Panc1 (cell line): ENCODE data around the gene TRDN. TPM values are rescaled to one million over a fixed set of nuclear protein-coding genes. Genes with fewer than 3 reads are reported as not detected.

Experiments used
- ATAC-seq: fragments of 200-7000 bp; cut with Tn5 transposase; 2 replicates; pipeline ENCODE4 v1.9.1; 2020; ENCODE audit warnings: mild to moderate bottlenecking, moderate library complexity
- BruUV-seq: library from RNA; stranded (reverse); fragments of 400-500 nt; replicated peaks from 2 replicates; lab custom pipeline; 2021; lab: Mats Ljungman, UMichigan
- CTCF ChIA-PET: fragments of 300-600 bp; sonication (Branson Sonifier 250); formaldehyde crosslinking; loops from one replicate; lab custom pipeline; 2022; ENCODE audit warnings: antibody characterized with exemption; lab: Charles Lee
- POLR2A ChIA-PET: fragments of 300-600 bp; sonication (Branson Sonifier 250); formaldehyde crosslinking; loops from one replicate; lab custom pipeline; 2022; ENCODE audit warnings: antibody characterized with exemption; lab: Charles Lee
- DNase-seq: peaks from one replicate; pipeline ENCODE4 v3.0.0-alpha.2; 2010; ENCODE audit warnings: low read depth, low spot score
- H3K27ac ChIP-seq: 2 replicates; pipeline ENCODE4 v1.5.1; 2011; ENCODE audit warnings: mild to moderate bottlenecking, low read length, inconsistent platforms
- H3K27me3 ChIP-seq: fragments of 200-500 bp; sonication (Bioruptor generic); 2 replicates; pipeline ENCODE4 v1.6.0; 2014; ENCODE audit warnings: low read length, inconsistent platforms; ENCODE audit not compliant: control insufficient read depth, insufficient read depth
- H3K36me3 ChIP-seq: fragments of 200-500 bp; sonication (Bioruptor generic); 2 replicates; pipeline ENCODE4 v1.5.1; 2014; ENCODE audit warnings: inconsistent platforms, mild to moderate bottlenecking, low read length, moderate library complexity; ENCODE audit not compliant: control insufficient read depth, insufficient read depth
- H3K4me1 ChIP-seq: 2 replicates; pipeline ENCODE4 v1.5.1; 2011; ENCODE audit warnings: inconsistent platforms, mild to moderate bottlenecking, low read length, moderate library complexity; ENCODE audit not compliant: control insufficient read depth, insufficient read depth
- H3K4me3 ChIP-seq, 2 experiments: 2 replicates each; pipeline ENCODE4 v1.5.1; 2011 to 2012; ENCODE audit warnings: low read depth in 2 of 2, low read length in 2 of 2, mild to moderate bottlenecking in 2 of 2, inconsistent platforms in 1 of 2, moderate library complexity in 1 of 2
- H3K9me3 ChIP-seq: fragments of 200-500 bp; sonication (Bioruptor generic); 2 replicates; pipeline ENCODE4 v1.5.1; 2014; ENCODE audit warnings: low read depth, mild to moderate bottlenecking, inconsistent platforms, low read length, moderate library complexity; ENCODE audit not compliant: control insufficient read depth, insufficient read depth
- POLR2AphosphoS5 ChIP-seq: IDR thresholded peaks from 2 replicates; pipeline ENCODE4 v1.6.1; 2012; ENCODE audit warnings: mild to moderate bottlenecking, low read depth, low read length, moderate library complexity
- SIN3A ChIP-seq: IDR thresholded peaks from 2 replicates; pipeline ENCODE4 v1.6.1; 2012; ENCODE audit warnings: low read depth, mild to moderate bottlenecking, low read length, moderate library complexity, borderline replicate concordance; ENCODE audit not compliant: insufficient read depth
- TCF7L2 ChIP-seq: IDR thresholded peaks from 2 replicates; pipeline ENCODE4 v1.6.1; 2011; ENCODE audit warnings: mild to moderate bottlenecking, low read depth, low read length, inconsistent platforms
- in situ Hi-C: cut with HindIII; loops from 2 replicates; pipeline ENCODE4 v1.10.0; 2016; ENCODE audit warnings: low sequenced_read_pairs, low pct_unique_long_range_greater_than_20kb
- intact Hi-C: fragments of 100-400 bp; cut with micrococcal nuclease; formaldehyde crosslinking; loops from one replicate; pipeline ENCODE4 v1.10.0; 2022; ENCODE audit not compliant: unreplicated experiment
- total RNA-seq: library from RNA; stranded (reverse); gene quantifications from one replicate; pipeline ENCODE4 v1.2.1, GENCODE V29; 2021; ENCODE audit not compliant: unreplicated experiment
- TF ChIP-seq, protein P1 (sequence below): fragments of 450-650 bp; IDR thresholded peaks from 2 replicates; pipeline ENCODE4 v1.5.1; 2017; ENCODE audit warnings: mild to moderate bottlenecking
- TF ChIP-seq, protein P2 (sequence below), 2 experiments: IDR thresholded peaks; 2 replicates each; pipeline ENCODE4 v1.6.1; 2011 to 2012; ENCODE audit warnings: low read depth in 2 of 2, control low read depth in 1 of 2, low read length in 1 of 2, mild to moderate bottlenecking in 1 of 2, moderate library complexity in 1 of 2; ENCODE audit not compliant: insufficient read depth in 1 of 2

The TRDN gene
- total RNA-seq, 1 experiment from 2014 or later = not detected

- DNase-seq = no peak
- in situ Hi-C loops = no loop called here
- no peak overlapping the region for H3K27ac ChIP-seq
- no peak overlapping the region for H3K4me3 ChIP-seq
- no peak for ATAC-seq
- no peaks in the 10 kb centered on the region for H3K36me3 ChIP-seq
- intact Hi-C loops = no loop called here
- CTCF ChIA-PET = no interaction called here
- POLR2A ChIA-PET = no interaction called here
- H3K9me3 ChIP-seq = no peaks in the 10 kb centered on the region
- no peaks in the 10 kb centered on the region for H3K27me3 ChIP-seq
- no peaks in the 10 kb centered on the region for H3K4me1 ChIP-seq
- TF ChIP-seq TCF7L2 (no peak), SIN3A (no peak), POLR2AphosphoS5 (no peak)
- TF ChIP-seq, protein P1, sequence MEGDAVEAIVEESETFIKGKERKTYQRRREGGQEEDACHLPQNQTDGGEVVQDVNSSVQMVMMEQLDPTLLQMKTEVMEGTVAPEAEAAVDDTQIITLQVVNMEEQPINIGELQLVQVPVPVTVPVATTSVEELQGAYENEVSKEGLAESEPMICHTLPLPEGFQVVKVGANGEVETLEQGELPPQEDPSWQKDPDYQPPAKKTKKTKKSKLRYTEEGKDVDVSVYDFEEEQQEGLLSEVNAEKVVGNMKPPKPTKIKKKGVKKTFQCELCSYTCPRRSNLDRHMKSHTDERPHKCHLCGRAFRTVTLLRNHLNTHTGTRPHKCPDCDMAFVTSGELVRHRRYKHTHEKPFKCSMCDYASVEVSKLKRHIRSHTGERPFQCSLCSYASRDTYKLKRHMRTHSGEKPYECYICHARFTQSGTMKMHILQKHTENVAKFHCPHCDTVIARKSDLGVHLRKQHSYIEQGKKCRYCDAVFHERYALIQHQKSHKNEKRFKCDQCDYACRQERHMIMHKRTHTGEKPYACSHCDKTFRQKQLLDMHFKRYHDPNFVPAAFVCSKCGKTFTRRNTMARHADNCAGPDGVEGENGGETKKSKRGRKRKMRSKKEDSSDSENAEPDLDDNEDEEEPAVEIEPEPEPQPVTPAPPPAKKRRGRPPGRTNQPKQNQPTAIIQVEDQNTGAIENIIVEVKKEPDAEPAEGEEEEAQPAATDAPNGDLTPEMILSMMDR = no peak
- TF ChIP-seq, protein P2, sequence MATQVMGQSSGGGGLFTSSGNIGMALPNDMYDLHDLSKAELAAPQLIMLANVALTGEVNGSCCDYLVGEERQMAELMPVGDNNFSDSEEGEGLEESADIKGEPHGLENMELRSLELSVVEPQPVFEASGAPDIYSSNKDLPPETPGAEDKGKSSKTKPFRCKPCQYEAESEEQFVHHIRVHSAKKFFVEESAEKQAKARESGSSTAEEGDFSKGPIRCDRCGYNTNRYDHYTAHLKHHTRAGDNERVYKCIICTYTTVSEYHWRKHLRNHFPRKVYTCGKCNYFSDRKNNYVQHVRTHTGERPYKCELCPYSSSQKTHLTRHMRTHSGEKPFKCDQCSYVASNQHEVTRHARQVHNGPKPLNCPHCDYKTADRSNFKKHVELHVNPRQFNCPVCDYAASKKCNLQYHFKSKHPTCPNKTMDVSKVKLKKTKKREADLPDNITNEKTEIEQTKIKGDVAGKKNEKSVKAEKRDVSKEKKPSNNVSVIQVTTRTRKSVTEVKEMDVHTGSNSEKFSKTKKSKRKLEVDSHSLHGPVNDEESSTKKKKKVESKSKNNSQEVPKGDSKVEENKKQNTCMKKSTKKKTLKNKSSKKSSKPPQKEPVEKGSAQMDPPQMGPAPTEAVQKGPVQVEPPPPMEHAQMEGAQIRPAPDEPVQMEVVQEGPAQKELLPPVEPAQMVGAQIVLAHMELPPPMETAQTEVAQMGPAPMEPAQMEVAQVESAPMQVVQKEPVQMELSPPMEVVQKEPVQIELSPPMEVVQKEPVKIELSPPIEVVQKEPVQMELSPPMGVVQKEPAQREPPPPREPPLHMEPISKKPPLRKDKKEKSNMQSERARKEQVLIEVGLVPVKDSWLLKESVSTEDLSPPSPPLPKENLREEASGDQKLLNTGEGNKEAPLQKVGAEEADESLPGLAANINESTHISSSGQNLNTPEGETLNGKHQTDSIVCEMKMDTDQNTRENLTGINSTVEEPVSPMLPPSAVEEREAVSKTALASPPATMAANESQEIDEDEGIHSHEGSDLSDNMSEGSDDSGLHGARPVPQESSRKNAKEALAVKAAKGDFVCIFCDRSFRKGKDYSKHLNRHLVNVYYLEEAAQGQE (IDR thresholded peaks at IDR 0.05; ENCODE audit: insufficient read depth in 1 of 2, low read depth in 2 of 2, low read length in 1 of 2) = no peak
- no TSS peak for BruUV-seq
Observed at GRCh38 chr6:123663436-123663835, 26.7 kb upstream of the TRDN start.

DNA sequence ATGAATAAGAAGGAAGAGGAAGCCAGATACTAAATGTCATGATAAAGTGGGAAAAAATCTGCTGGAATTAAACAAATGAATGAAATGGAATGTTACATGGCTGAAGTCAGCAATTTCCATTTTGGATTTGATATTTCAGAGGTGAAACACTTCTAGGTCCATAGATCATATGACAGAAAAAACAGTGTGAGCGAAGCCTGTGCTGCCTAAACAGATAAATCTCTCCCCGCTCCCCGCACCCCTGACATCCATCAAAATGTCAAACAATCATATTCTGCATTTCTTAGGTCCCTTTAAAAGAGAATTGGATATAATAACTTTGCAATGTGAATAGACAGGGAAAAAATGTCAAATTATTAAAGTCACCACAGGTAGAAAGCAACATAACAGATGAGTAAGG is 26.0 kb upstream of the TRDN start:
- no TSS peak for BruUV-seq
- TF ChIP-seq, protein P1 = no peak
- TF ChIP-seq, protein P2 (IDR thresholded peaks at IDR 0.05; ENCODE audit: insufficient read depth in 1 of 2, low read depth in 2 of 2, low read length in 1 of 2) = no peak
- no peak for TF ChIP-seq POLR2AphosphoS5
- TF ChIP-seq TCF7L2 = no peak
- H3K27me3 ChIP-seq = no peaks in the 10 kb centered on the region
- ChIA-PET POLR2A (no interaction called here), CTCF (no interaction called here)
- H3K9me3 ChIP-seq = no peaks in the 10 kb centered on the region
- DNase-seq (no peak), ATAC-seq (no peak)
- H3K4me1 ChIP-seq = no peaks in the 10 kb centered on the region
- H3K4me3 ChIP-seq = no peak overlapping the region
- in situ Hi-C loops = no loop called here
- no peaks in the 10 kb centered on the region for H3K36me3 ChIP-seq
- intact Hi-C loops = no loop called here
- H3K27ac ChIP-seq = no peak overlapping the region
